Right atrium auricular region (tissue), 2 donors: ENCODE measurements around the gene SC5D. TPM values are rescaled to one million over a fixed set of nuclear protein-coding genes. Genes with fewer than 3 reads are reported as not detected.

ENCODE experiments used
- DNase-seq: peaks from one replicate; pipeline ENCODE4 v3.0.0-alpha.2; 2019; ENCODE audit warnings: low spot score
- H3K27ac ChIP-seq, 2 donors: fragments of 200-600 bp; sonication (generic); 1 replicate in 1 of 2; 2 replicates in 1 of 2; pipeline ENCODE4 v1.5.1; 2016 to 2019
- H3K27me3 ChIP-seq, 2 donors: fragments of 200-600 bp; sonication (generic); one replicate each; pipeline versions ENCODE4 v1.5.1 to v1.6.0; 2017 to 2019
- H3K36me3 ChIP-seq: fragments of 200-600 bp; sonication (generic); one replicate; pipeline ENCODE4 v1.5.1; 2016
- H3K4me1 ChIP-seq, 2 donors: fragments of 200-600 bp; sonication (generic); one replicate each; pipeline versions ENCODE4 v1.5.1 to v1.6.0; 2017 to 2019
- H3K4me3 ChIP-seq, 2 donors: fragments of 200-600 bp; sonication (generic); 1 replicate in 1 of 2; 2 replicates in 1 of 2; pipeline ENCODE4 v1.5.1; 2017 to 2019; ENCODE audit warnings: mild to moderate bottlenecking in 1 of 2, moderate library complexity in 1 of 2
- H3K9me3 ChIP-seq, 2 donors: fragments of 200-600 bp; sonication (generic); one replicate each; pipeline ENCODE4 v1.5.1; 2019
- total RNA-seq, 2 donors: library from RNA; depleted of rRNA; stranded (reverse); fragments of >200 nt; gene quantifications; one replicate each; pipeline ENCODE4 v1.1.0, GENCODE V29; 2016
- TF ChIP-seq, protein P1 (sequence below), 2 donors: fragments of 200-600 bp; sonication (generic); IDR thresholded peaks; one replicate each; pipeline ENCODE4 v1.5.1; 2019; ENCODE audit warnings: antibody characterized with exemption in 2 of 2

Gene SC5D
- total RNA-seq, 2 donors from 2014 or later, result 21.6 to 22.1 TPM

DNA sequence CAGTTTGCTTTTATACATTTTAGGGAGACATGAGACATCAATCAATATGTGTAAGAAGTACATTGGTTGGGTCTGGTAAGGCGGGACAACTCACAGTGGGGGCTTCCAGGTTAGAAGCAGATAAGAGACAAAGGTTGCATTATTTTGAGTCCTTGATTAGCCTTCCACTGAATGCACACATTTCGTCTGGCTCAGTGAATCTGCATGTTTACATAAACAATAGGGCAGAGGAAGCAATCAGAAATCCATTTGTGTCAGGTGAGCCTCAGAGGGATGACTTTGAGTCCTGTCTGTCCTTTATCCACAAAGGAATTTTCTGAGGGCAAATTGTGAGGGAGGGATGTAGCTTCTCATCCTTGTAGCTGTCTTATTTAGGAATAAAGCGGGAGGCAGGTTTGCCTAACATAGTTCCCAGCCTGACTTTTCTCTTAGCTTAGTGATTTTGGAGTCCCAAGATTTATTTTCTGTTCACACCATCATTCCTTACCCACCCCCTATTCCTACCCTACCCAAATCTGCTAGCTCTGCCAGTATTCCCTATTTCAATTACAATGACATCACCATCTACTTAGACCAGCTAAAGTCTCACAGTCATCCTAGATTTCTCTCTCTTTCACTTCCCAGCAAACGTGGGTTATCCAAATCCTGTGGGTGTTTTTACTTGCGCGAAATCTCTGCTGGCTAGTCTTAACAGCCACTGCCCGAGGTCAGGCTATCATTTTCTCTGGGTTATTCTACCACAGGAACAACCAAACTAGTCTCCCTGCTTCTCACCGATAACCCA, 2.9 kb downstream of the SC5D start:
- H3K4me3 ChIP-seq, result no peak overlapping the region
- H3K27me3 ChIP-seq, result no peaks in the 10 kb centered on the region

DNA sequence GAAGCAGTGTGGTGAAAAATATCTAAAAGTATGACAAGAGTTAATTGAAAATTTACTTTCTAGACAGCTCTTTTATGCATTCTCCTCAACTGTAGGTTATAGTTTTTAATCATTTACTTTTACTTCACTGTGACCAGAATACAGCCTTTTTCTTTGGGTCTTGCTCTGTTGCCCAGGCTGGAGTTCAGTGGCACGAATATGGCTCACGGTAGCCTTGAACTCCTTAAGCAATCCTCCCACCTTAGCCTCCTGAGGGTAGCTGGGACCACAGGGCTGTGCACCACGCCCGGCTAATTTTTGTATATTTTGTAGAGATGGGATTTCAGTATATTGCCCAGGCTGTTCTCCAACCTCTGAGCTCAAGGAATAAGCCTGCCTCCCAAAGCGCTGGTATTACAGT, 5.3 kb downstream of the SC5D start:
- Histone ChIP-seq H3K4me1 (peaks cover 0 to 32% of the 10 kb centered on the region in 2 donors), H3K9me3 (no peaks in the 10 kb centered on the region), H3K4me3 (no peak overlapping the region), H3K27me3 (no peaks in the 10 kb centered on the region), H3K36me3 (no peaks in the 10 kb centered on the region), H3K27ac (no peak overlapping the region)
- TF ChIP-seq, protein P1, sequence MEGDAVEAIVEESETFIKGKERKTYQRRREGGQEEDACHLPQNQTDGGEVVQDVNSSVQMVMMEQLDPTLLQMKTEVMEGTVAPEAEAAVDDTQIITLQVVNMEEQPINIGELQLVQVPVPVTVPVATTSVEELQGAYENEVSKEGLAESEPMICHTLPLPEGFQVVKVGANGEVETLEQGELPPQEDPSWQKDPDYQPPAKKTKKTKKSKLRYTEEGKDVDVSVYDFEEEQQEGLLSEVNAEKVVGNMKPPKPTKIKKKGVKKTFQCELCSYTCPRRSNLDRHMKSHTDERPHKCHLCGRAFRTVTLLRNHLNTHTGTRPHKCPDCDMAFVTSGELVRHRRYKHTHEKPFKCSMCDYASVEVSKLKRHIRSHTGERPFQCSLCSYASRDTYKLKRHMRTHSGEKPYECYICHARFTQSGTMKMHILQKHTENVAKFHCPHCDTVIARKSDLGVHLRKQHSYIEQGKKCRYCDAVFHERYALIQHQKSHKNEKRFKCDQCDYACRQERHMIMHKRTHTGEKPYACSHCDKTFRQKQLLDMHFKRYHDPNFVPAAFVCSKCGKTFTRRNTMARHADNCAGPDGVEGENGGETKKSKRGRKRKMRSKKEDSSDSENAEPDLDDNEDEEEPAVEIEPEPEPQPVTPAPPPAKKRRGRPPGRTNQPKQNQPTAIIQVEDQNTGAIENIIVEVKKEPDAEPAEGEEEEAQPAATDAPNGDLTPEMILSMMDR (IDR thresholded peaks at IDR 0.05), result no peak
- DNase-seq, result no peak

More for the DNA sequence above, 2.9 kb downstream of the SC5D start:
- no peak for DNase-seq
- TF ChIP-seq, protein P1 (IDR thresholded peaks at IDR 0.05), result no peak
- H3K36me3 ChIP-seq, result no peaks in the 10 kb centered on the region
- H3K27ac ChIP-seq, result no peak overlapping the region
- no peaks in the 10 kb centered on the region for H3K9me3 ChIP-seq
- H3K4me1 ChIP-seq, result peaks cover 0 to 27% of the 10 kb centered on the region in 2 donors

DNA sequence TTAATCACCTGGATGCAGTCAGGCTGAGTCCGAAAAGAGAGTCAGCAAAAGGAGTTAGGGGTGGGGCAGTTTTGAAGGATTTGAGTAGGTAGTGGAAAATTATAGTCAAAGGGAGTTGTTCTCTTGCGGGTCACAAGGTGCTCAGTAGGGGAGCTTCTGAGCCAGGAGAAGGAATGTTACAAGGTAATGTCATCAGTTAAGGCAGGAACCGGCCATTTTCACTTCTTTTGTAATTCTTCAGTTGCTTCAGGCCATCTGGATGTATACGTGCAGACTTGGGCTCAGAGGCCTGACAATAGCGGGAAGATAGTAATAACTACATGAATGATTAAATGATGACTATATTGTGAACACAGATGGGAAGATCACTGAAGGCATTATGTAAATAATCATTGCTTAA, 6.2 kb downstream of the SC5D start:
- Histone ChIP-seq H3K36me3 (no peaks in the 10 kb centered on the region), H3K4me1 (peaks cover 0 to 27% of the 10 kb centered on the region in 2 donors), H3K4me3 (no peak overlapping the region), H3K9me3 (no peaks in the 10 kb centered on the region), H3K27me3 (no peaks in the 10 kb centered on the region), H3K27ac (no peak overlapping the region)
- no peak for DNase-seq
- TF ChIP-seq, protein P1 (IDR thresholded peaks at IDR 0.05), result no peak

DNA sequence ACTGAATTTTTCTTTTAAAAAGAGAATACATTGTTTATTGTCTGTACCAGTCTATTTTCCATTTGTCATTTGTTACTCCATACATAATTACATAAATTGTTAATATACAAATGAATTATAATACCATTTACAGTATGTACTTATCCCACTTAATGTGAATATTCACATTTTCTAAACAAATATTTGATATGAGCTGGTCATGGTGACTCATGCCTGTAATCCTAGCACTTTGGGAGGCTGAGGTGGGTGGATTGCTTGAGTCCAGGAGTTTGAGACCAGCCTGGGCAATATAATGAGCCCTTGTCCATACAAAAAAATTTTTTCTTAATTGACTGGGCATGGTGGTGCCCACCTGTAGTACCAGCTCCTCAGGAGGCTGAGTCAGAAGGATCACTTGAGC, 6.8 kb downstream of the SC5D start:
- Histone ChIP-seq H3K9me3 (no peaks in the 10 kb centered on the region), H3K27ac (no peak overlapping the region), H3K27me3 (no peaks in the 10 kb centered on the region), H3K4me3 (no peak overlapping the region), H3K36me3 (peaks cover 6% of the 10 kb centered on the region), H3K4me1 (peaks cover 0 to 20% of the 10 kb centered on the region in 2 donors)
- TF ChIP-seq, protein P1 (IDR thresholded peaks at IDR 0.05), result no peak
- no peak for DNase-seq

DNA sequence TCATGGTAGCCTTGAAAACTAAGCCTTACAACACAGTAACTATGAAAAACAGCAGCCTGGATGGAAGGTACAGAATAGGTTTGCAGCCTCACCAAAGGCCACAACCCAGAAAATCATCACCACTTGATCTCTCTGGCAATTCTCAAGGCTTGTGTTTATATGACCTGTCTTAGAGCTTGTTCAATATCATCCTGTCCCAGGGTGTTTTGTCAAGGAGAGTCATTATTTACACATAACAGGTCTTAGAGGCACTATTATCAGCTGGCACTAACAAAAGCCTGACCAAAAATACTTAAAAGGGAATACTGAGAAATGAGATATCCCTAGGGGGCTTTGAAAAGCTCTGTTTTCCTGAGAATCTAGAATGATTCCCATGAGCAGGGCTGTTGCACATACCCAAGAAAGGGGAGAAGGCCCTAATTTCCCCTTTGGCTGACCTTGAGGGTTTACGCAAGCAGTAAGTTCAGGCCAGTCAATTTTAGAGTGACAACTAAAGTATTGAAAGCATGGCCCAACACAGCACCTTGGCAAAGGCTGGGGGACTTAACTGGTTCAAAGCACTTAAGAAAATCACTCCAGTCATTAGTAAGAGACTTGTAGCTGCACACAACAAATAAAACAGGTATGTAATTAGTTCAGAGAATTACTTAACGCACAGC, 7.9 kb downstream of the SC5D start:
- Histone ChIP-seq H3K36me3 (peaks cover 11% of the 10 kb centered on the region), H3K4me3 (no peak overlapping the region), H3K9me3 (no peaks in the 10 kb centered on the region), H3K27me3 (no peaks in the 10 kb centered on the region), H3K27ac (no peak overlapping the region), H3K4me1 (peaks cover 0 to 13% of the 10 kb centered on the region in 2 donors)
- DNase-seq, result no peak
- TF ChIP-seq, protein P1 (IDR thresholded peaks at IDR 0.05), result no peak
